Measurements from ENCODE around the gene ZNF235.
"Not testable (repeated sequence)": the region's sequence is repeated elsewhere in the genome, so short reads cannot be mapped to it uniquely, and the experiment has no call there.

Gene ZNF235

GRCh38 chr19:44258136-44258535 lies 46.7 kb downstream of the ZNF235 start:
- FAIRE-seq: no peak
- DNase-seq (ENCODE audit: low spot score): no peak

- DNase-seq (ENCODE audit: low spot score) (no peak), FAIRE-seq (no peak)
Measured at GRCh38 chr19:44255705-44256411, 49.0 kb downstream of the ZNF235 start.

GRCh38 chr19:44254496-44254895 lies 50.3 kb downstream of the ZNF235 start:
- no peak for DNase-seq (ENCODE audit: low spot score)
- FAIRE-seq: no peak

GRCh38 chr19:44253392-44253791 lies 51.4 kb downstream of the ZNF235 start:
- not testable (repeated sequence) for DNase-seq (ENCODE audit: low spot score); FAIRE-seq

GRCh38 chr19:44252332-44252731 lies 52.5 kb downstream of the ZNF235 start:
- FAIRE-seq: not testable (repeated sequence)

GRCh38 chr19:44236384-44236783 lies 68.4 kb downstream of the ZNF235 start:
- DNase-seq (ENCODE audit: low spot score): no peak
- FAIRE-seq: no peak

More at GRCh38 chr19:44252332-44252731, 52.5 kb downstream of the ZNF235 start:
- DNase-seq (ENCODE audit: low spot score): not testable (repeated sequence)
